Endodermal cell (in vitro differentiated cells): ENCODE measurements around the gene INSYN1. TPM values are rescaled to one million over a fixed set of nuclear protein-coding genes. Genes with fewer than 3 reads are reported as not detected.

Experiments used
- DNase-seq: peaks from one replicate; pipeline ENCODE4 v3.0.0-alpha.2; 2017
- H3K27ac ChIP-seq: 2 replicates; pipeline ENCODE4 v1.5.1; 2013; ENCODE audit warnings: mild to moderate bottlenecking, low read depth, low read length, moderate library complexity
- H3K27me3 ChIP-seq: 2 replicates; pipeline ENCODE4 v1.6.1; 2013; ENCODE audit warnings: mild to moderate bottlenecking, low read length, moderate library complexity; ENCODE audit not compliant: insufficient read depth, control insufficient read depth, poor library complexity, severe bottlenecking
- H3K36me3 ChIP-seq: 2 replicates; pipeline ENCODE4 v1.7.0; 2013; ENCODE audit warnings: mild to moderate bottlenecking, low read length, moderate library complexity; ENCODE audit not compliant: control insufficient read depth, insufficient read depth
- H3K4me1 ChIP-seq: one replicate; pipeline ENCODE4 v1.7.0; 2013; ENCODE audit warnings: low read length; ENCODE audit not compliant: control insufficient read depth, insufficient read depth
- H3K4me3 ChIP-seq: 2 replicates; pipeline ENCODE4 v1.5.1; 2013; ENCODE audit warnings: mild to moderate bottlenecking, low read length, moderate library complexity
- H3K9ac ChIP-seq: 2 replicates; pipeline ENCODE4 v1.6.1; 2013; ENCODE audit warnings: mild to moderate bottlenecking, low read length, moderate library complexity; ENCODE audit not compliant: poor library complexity, severe bottlenecking; ENCODE audit errors: extremely low read depth
- H3K9me3 ChIP-seq: 2 replicates; pipeline ENCODE4 v1.6.1; 2013; ENCODE audit warnings: mild to moderate bottlenecking, low read length, moderate library complexity; ENCODE audit not compliant: control insufficient read depth
- H3K27ac Mint-ChIP-seq: 2 replicates; pipeline ENCODE4 v1.8.0; 2020; ENCODE audit warnings: mixed read lengths
- H3K27me3 Mint-ChIP-seq: 2 replicates; pipeline ENCODE4 v1.8.0; 2021; ENCODE audit warnings: mild to moderate bottlenecking, mixed read lengths; ENCODE audit not compliant: insufficient read depth
- H3K36me3 Mint-ChIP-seq: 2 replicates; pipeline ENCODE4 v1.8.0; 2020; ENCODE audit warnings: low read depth, mixed read lengths
- H3K4me1 Mint-ChIP-seq: 2 replicates; pipeline ENCODE4 v1.8.0; 2020; ENCODE audit warnings: mixed read lengths
- H3K4me3 Mint-ChIP-seq: 2 replicates; pipeline ENCODE4 v1.8.0; 2020; ENCODE audit warnings: mild to moderate bottlenecking, moderate library complexity, mixed read lengths
- H3K9me3 Mint-ChIP-seq: 2 replicates; pipeline ENCODE4 v1.8.0; 2020; ENCODE audit warnings: mild to moderate bottlenecking, mixed read lengths
- WGBS, 2 experiments: methylation state at CpG; one replicate each; pipeline versions ENCODE4 v1.1.5 to v1.1.7; 2013; ENCODE audit warnings: missing lambda C conversion rate in 2 of 2, mixed read lengths in 1 of 2; ENCODE audit not compliant: insufficient coverage in 1 of 2, insufficient read length in 1 of 2; 5-methylcytosine and 5-hydroxymethylcytosine counted together
- total RNA-seq, 2 donors: library from RNA; stranded (reverse); fragmentation: NEBNext Ultra II Directional in 1 of 2; extraction: Animal tissue kit (Norgen Biotek cat#: 25700) in 1 of 2; gene quantifications; 2 replicates in 1 of 2; 3 replicates in 1 of 2; pipeline ENCODE4 v1.2.1, GENCODE V29; 2021
- TF ChIP-seq, protein P1 (sequence below): fragments of 200-600 bp; sonication (generic); conservative IDR thresholded peaks from 2 replicates; pipeline ENCODE4 v1.5.0; 2021; ENCODE audit warnings: antibody characterized with exemption, mild to moderate bottlenecking

Gene INSYN1
- total RNA-seq, 2 donors from 2014 or later = 0.33 to 0.55 TPM

- H3K4me3 ChIP-seq = no peak overlapping the region
- TF ChIP-seq, protein P1, sequence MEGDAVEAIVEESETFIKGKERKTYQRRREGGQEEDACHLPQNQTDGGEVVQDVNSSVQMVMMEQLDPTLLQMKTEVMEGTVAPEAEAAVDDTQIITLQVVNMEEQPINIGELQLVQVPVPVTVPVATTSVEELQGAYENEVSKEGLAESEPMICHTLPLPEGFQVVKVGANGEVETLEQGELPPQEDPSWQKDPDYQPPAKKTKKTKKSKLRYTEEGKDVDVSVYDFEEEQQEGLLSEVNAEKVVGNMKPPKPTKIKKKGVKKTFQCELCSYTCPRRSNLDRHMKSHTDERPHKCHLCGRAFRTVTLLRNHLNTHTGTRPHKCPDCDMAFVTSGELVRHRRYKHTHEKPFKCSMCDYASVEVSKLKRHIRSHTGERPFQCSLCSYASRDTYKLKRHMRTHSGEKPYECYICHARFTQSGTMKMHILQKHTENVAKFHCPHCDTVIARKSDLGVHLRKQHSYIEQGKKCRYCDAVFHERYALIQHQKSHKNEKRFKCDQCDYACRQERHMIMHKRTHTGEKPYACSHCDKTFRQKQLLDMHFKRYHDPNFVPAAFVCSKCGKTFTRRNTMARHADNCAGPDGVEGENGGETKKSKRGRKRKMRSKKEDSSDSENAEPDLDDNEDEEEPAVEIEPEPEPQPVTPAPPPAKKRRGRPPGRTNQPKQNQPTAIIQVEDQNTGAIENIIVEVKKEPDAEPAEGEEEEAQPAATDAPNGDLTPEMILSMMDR = no peak
- H3K27ac Mint-ChIP-seq = no peak overlapping the region
- H3K9me3 ChIP-seq = no peaks in the 10 kb centered on the region
- peak; percentile 29 for DNase-seq
- 92 to 98% methylated on average over 6 of the region's 6 CpGs for WGBS, 2 experiments
- H3K4me1 Mint-ChIP-seq = peaks cover 15% of the 10 kb centered on the region
- H3K9me3 Mint-ChIP-seq = no peaks in the 10 kb centered on the region
- peaks cover 8% of the 10 kb centered on the region for H3K36me3 ChIP-seq
- peaks cover under 1% of the 10 kb centered on the region for H3K27me3 Mint-ChIP-seq
- no peak overlapping the region for H3K9ac ChIP-seq
- peaks cover 2% of the 10 kb centered on the region for H3K36me3 Mint-ChIP-seq
- no peak overlapping the region for H3K4me3 Mint-ChIP-seq
- H3K27ac ChIP-seq = no peak overlapping the region
- no peaks in the 10 kb centered on the region for H3K27me3 ChIP-seq
- peaks cover 4% of the 10 kb centered on the region for H3K4me1 ChIP-seq
These were observed 64.7 kb downstream of the INSYN1 start for GRCh38 chr15:73688455-73688854.

- TF ChIP-seq, protein P1 = no peak
- Histone ChIP-seq H3K4me1 (peaks cover 4% of the 10 kb centered on the region), H3K27me3 (no peaks in the 10 kb centered on the region), H3K4me3 (no peak overlapping the region), H3K36me3 (no peaks in the 10 kb centered on the region), H3K27ac (no peak overlapping the region), H3K9me3 (no peaks in the 10 kb centered on the region), H3K9ac (no peak overlapping the region)
- Mint-ChIP-seq H3K36me3 (no peaks in the 10 kb centered on the region), H3K27ac (no peak overlapping the region), H3K4me3 (no peak overlapping the region), H3K9me3 (no peaks in the 10 kb centered on the region), H3K4me1 (peaks cover 15% of the 10 kb centered on the region), H3K27me3 (peaks cover 3% of the 10 kb centered on the region)
- peak; percentile 27 for DNase-seq
- WGBS, 2 experiments = 89 to 91% methylated on average over 1 to 2 of the region's 2 CpGs
These were observed 65.8 kb downstream of the INSYN1 start for GRCh38 chr15:73687351-73687750.

DNA sequence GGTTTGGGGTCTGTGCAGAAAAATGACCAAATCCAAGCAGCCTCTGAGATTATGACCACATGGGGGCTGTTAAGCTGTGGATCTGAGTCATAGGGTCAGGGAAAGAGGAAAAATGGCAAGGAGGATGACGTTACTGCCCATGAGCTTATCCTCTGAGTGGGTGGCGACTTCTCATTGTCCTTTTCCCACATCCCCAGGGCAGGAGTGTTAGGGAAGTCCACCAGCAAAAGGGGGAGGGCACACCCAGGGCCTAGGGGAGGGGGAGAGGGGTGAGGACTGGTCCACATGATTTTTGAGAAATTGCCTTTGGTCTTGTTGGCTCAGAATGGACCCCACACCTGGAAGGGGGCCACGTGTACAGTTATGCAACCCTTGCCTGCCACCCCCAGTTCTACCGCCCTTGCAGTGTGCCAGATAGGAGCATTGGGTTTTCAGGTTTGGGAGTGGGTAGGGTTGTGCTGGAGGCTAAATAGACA lies 66.3 kb downstream of the INSYN1 start:
- Mint-ChIP-seq H3K4me1 (peaks cover 15% of the 10 kb centered on the region), H3K27ac (no peak overlapping the region), H3K36me3 (no peaks in the 10 kb centered on the region), H3K9me3 (no peaks in the 10 kb centered on the region), H3K27me3 (peaks cover 8% of the 10 kb centered on the region), H3K4me3 (peak overlapping the region; percentile 83)
- H3K36me3 ChIP-seq = no peaks in the 10 kb centered on the region
- H3K4me3 ChIP-seq = peak overlapping the region; percentile 88
- no peak overlapping the region for H3K9ac ChIP-seq
- H3K27ac ChIP-seq = no peak overlapping the region
- peaks cover 4% of the 10 kb centered on the region for H3K4me1 ChIP-seq
- TF ChIP-seq, protein P1 = no peak
- H3K27me3 ChIP-seq = peaks cover 4% of the 10 kb centered on the region
- WGBS, 2 experiments = 54 to 87% methylated on average over 2 to 4 of the region's 4 CpGs
- peak; percentile 28 for DNase-seq
- H3K9me3 ChIP-seq = no peaks in the 10 kb centered on the region
